Loucy (cell line): Measurements from ENCODE around the gene KCNG3.

Experiments used
- H2AFZ ChIP-seq: fragments of 200-600 bp; sonication (generic); 2 replicates; pipeline ENCODE4 v1.6.0; 2016; ENCODE audit warnings: antibody characterized with exemption, mild to moderate bottlenecking, low read length, moderate library complexity
- H3F3A ChIP-seq: fragments of 200-600 bp; 2 replicates; pipeline ENCODE4 v1.6.0; 2016; ENCODE audit warnings: antibody characterized with exemption, low read depth, mild to moderate bottlenecking
- H3K27me3 ChIP-seq: fragments of 200-600 bp; sonication (generic); 2 replicates; pipeline ENCODE4 v1.6.1; 2014; ENCODE audit warnings: low read length, mild to moderate bottlenecking; ENCODE audit not compliant: insufficient read depth, poor library complexity, severe bottlenecking
- H3K36me3 ChIP-seq: fragments of 200-600 bp; sonication (generic); 2 replicates; pipeline ENCODE4 v1.6.1; 2016; ENCODE audit warnings: low read length; ENCODE audit not compliant: insufficient read depth
- H3K4me1 ChIP-seq: fragments of 200-600 bp; sonication (generic); 2 replicates; pipeline ENCODE4 v1.5.1; 2014; ENCODE audit warnings: low read length, mild to moderate bottlenecking; ENCODE audit not compliant: insufficient read depth, poor library complexity, severe bottlenecking
- H3K4me2 ChIP-seq: fragments of 200-600 bp; sonication (generic); 2 replicates; pipeline ENCODE4 v1.6.0; 2014; ENCODE audit warnings: antibody characterized with exemption, low read length, low read depth, mild to moderate bottlenecking; ENCODE audit not compliant: poor library complexity, severe bottlenecking
- H3K4me3 ChIP-seq: fragments of 200-600 bp; sonication (generic); 2 replicates; pipeline ENCODE4 v1.5.1; 2014; ENCODE audit warnings: low read length, mild to moderate bottlenecking, mixed read lengths; ENCODE audit not compliant: poor library complexity, severe bottlenecking
- H3K79me2 ChIP-seq: fragments of 200-600 bp; sonication (generic); 2 replicates; pipeline ENCODE4 v1.6.1; 2014; ENCODE audit warnings: low read length; ENCODE audit not compliant: insufficient read depth
- H3K9ac ChIP-seq: fragments of 200-600 bp; sonication (generic); 2 replicates; pipeline ENCODE4 v1.6.0; 2014; ENCODE audit warnings: mild to moderate bottlenecking, low read depth, low read length, moderate library complexity; ENCODE audit not compliant: poor library complexity, severe bottlenecking
- H3K9me2 ChIP-seq: fragments of 200-600 bp; sonication (generic); replicated peaks from 2 replicates; pipeline ENCODE4 v1.6.1; 2016; ENCODE audit warnings: low read depth, low read length, mixed read lengths
- H3K9me3 ChIP-seq: fragments of 200-600 bp; sonication (generic); 2 replicates; pipeline ENCODE4 v1.6.1; 2014; ENCODE audit warnings: mild to moderate bottlenecking, antibody characterized with exemption, low read length, low read depth; ENCODE audit not compliant: insufficient read depth
- H4K20me1 ChIP-seq: fragments of 200-600 bp; sonication (generic); 2 replicates; pipeline ENCODE4 v1.6.0; 2014; ENCODE audit warnings: antibody characterized with exemption, low read length, mild to moderate bottlenecking; ENCODE audit not compliant: insufficient read depth, poor library complexity, severe bottlenecking
- EZH2phosphoT487 ChIP-seq: fragments of 200-600 bp; IDR thresholded peaks from 2 replicates; pipeline ENCODE4 v1.6.1; 2018; ENCODE audit warnings: antibody characterized with exemption, mild to moderate bottlenecking, moderate library complexity, borderline replicate concordance
- TF ChIP-seq, protein P1 (sequence below): fragments of 200-600 bp; sonication (generic); conservative IDR thresholded peaks from 2 replicates; pipeline ENCODE4 v1.5.1; 2014; ENCODE audit warnings: mild to moderate bottlenecking, antibody characterized with exemption, low read length

KCNG3 gene

DNA sequence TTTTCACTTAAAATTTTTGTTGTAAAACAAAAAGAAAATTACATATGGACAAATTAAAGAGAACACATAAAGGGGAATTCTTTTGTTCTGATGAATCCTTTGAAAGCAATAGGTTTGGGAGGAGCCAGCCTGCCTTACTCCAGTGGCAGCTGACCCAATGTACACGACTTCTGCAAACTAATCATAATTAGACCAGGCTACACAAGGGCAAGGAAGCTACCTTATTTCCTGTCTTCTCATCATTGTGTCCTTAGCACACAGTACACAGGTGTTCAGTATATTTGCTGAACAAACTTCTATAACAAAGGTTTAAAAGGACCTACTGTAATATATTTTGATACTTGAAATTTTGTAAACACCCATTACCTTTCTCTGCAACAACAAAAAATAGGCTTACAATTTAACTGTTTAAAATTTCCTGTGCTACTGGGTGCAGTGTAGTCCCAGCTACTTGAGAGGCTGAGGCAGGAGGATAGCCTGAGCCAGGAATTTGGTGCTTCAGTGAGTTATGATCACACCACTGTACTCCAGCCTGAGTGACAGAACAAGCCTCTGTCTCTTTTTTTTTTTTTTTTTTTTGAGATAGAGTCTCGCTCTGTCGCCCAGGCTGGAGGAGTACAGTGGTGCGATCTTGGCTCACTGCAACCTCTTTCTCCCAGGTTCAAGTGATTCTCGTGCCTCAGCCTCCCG is 18.9 kb downstream of the KCNG3 start:
- H3K36me3 ChIP-seq, result no peaks in the 10 kb centered on the region
- no peak overlapping the region for H2AFZ ChIP-seq
- no peaks in the 10 kb centered on the region for H3K4me1 ChIP-seq
- H3K9me3 ChIP-seq, result no peaks in the 10 kb centered on the region
- H3K79me2 ChIP-seq, result no peaks in the 10 kb centered on the region
- H3F3A ChIP-seq, result no peaks in the 10 kb centered on the region
- TF ChIP-seq, protein P1, sequence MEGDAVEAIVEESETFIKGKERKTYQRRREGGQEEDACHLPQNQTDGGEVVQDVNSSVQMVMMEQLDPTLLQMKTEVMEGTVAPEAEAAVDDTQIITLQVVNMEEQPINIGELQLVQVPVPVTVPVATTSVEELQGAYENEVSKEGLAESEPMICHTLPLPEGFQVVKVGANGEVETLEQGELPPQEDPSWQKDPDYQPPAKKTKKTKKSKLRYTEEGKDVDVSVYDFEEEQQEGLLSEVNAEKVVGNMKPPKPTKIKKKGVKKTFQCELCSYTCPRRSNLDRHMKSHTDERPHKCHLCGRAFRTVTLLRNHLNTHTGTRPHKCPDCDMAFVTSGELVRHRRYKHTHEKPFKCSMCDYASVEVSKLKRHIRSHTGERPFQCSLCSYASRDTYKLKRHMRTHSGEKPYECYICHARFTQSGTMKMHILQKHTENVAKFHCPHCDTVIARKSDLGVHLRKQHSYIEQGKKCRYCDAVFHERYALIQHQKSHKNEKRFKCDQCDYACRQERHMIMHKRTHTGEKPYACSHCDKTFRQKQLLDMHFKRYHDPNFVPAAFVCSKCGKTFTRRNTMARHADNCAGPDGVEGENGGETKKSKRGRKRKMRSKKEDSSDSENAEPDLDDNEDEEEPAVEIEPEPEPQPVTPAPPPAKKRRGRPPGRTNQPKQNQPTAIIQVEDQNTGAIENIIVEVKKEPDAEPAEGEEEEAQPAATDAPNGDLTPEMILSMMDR, result no peak
- no peak for TF ChIP-seq EZH2phosphoT487
- H4K20me1 ChIP-seq, result no peaks in the 10 kb centered on the region
- H3K4me2 ChIP-seq, result no peak overlapping the region
- H3K27me3 ChIP-seq, result no peaks in the 10 kb centered on the region
- no peak overlapping the region for H3K4me3 ChIP-seq
- no peaks in the 10 kb centered on the region for H3K9me2 ChIP-seq
- no peak overlapping the region for H3K9ac ChIP-seq

DNA sequence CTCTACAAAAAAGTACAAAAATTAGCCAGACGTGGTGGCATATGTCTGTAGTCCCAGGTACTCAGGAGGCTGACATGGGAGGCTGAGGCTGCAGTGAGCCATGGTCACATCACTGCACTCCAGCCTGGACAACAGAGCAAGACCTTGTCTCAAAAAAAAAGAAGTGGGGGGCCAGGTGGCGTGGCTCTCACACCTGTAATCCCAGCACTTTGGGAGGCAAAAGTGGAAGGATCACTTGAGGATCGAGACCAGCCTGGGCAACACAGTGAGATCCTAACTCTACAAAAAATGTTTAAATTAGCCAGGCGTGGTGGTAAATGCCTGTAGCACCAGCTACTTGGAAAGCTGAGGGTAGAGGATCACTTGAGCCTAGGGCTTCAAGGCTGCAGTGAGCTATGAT is 23.1 kb downstream of the KCNG3 start:
- TF ChIP-seq EZH2phosphoT487, result no peak
- TF ChIP-seq, protein P1, result no peak
- no peaks in the 10 kb centered on the region for H3K79me2 ChIP-seq

DNA sequence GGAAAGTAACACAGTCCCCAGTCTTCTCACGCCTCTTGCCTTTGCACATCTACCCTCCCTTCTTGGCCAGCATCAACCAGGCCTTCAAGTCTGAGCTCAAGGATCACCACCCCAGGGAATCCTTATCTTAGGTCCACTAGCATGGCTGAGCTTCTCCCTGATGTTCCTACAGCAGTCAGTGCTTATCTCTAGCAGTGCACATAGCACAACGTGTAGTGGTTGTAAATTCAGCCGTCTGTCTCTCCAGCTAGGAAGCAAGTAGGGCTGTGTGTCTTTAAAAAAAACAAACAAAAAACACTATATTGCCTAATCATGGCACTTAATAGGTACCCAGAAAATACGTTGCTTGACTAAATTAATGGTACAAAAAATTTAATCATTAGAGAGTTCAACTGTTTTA is 29.2 kb downstream of the KCNG3 start:
- Histone ChIP-seq H3K9me2 (no peaks in the 10 kb centered on the region), H4K20me1 (no peaks in the 10 kb centered on the region), H3K36me3 (no peaks in the 10 kb centered on the region), H3K27me3 (no peaks in the 10 kb centered on the region), H2AFZ (no peak overlapping the region), H3F3A (no peaks in the 10 kb centered on the region), H3K79me2 (no peaks in the 10 kb centered on the region), H3K4me3 (no peak overlapping the region), H3K4me1 (no peaks in the 10 kb centered on the region), H3K9ac (no peak overlapping the region), H3K9me3 (no peaks in the 10 kb centered on the region), H3K4me2 (no peak overlapping the region)
- TF ChIP-seq, protein P1, result no peak
- TF ChIP-seq EZH2phosphoT487, result no peak

More for the DNA sequence above, 23.1 kb downstream of the KCNG3 start:
- Histone ChIP-seq H3K4me2 (no peak overlapping the region), H3K4me3 (no peak overlapping the region), H3F3A (no peaks in the 10 kb centered on the region), H3K27me3 (no peaks in the 10 kb centered on the region), H3K9ac (no peak overlapping the region), H3K9me2 (no peaks in the 10 kb centered on the region), H4K20me1 (no peaks in the 10 kb centered on the region), H3K9me3 (no peaks in the 10 kb centered on the region), H2AFZ (no peak overlapping the region), H3K36me3 (no peaks in the 10 kb centered on the region), H3K4me1 (no peaks in the 10 kb centered on the region)
